Liver (tissue), 9 donors: Measurements from ENCODE around the gene RAB31. TPM values are rescaled to one million over a fixed set of nuclear protein-coding genes. Genes with fewer than 3 reads are reported as not detected.

Experiments used
- DNase-seq: peaks from one replicate; pipeline ENCODE4 v3.0.0-alpha.2; 2017; ENCODE audit warnings: low spot score
- H3K27ac ChIP-seq, 2 donors: one replicate each; pipeline ENCODE4 v1.7.0; 2013; ENCODE audit warnings: inconsistent platforms in 2 of 2, low read length in 2 of 2, control low read depth in 1 of 2, low read depth in 1 of 2, mild to moderate bottlenecking in 1 of 2
- H3K27me3 ChIP-seq, 4 donors: one replicate each; pipeline versions ENCODE4 v1.6.1 to v1.7.0; 2013; ENCODE audit warnings: low read length in 3 of 4, inconsistent platforms in 1 of 4, mild to moderate bottlenecking in 1 of 4, moderate library complexity in 1 of 4; ENCODE audit not compliant: control insufficient read depth in 4 of 4, insufficient read depth in 4 of 4
- H3K36me3 ChIP-seq, 4 donors: one replicate each; pipeline versions ENCODE4 v1.6.1 to v1.7.0; 2013; ENCODE audit warnings: low read length in 3 of 4, mild to moderate bottlenecking in 3 of 4, low read depth in 1 of 4, moderate library complexity in 1 of 4; ENCODE audit not compliant: control insufficient read depth in 4 of 4, insufficient read depth in 3 of 4
- H3K4me1 ChIP-seq, 4 donors: one replicate each; pipeline versions ENCODE4 v1.6.1 to v1.7.0; 2013; ENCODE audit warnings: low read length in 3 of 4, mild to moderate bottlenecking in 3 of 4, moderate library complexity in 1 of 4; ENCODE audit not compliant: control insufficient read depth in 4 of 4, insufficient read depth in 4 of 4
- H3K4me3 ChIP-seq, 3 donors: one replicate each; pipeline versions ENCODE4 v1.6.1 to v1.7.0; 2013; ENCODE audit warnings: low read length in 3 of 3, control low read depth in 1 of 3, low read depth in 1 of 3, mild to moderate bottlenecking in 1 of 3
- H3K9ac ChIP-seq, 2 donors: one replicate each; pipeline ENCODE4 v1.7.0; 2013; ENCODE audit warnings: low read length in 2 of 2, mild to moderate bottlenecking in 2 of 2, moderate library complexity in 2 of 2, control low read depth in 1 of 2, low read depth in 1 of 2
- H3K9me3 ChIP-seq, 4 donors: one replicate each; pipeline versions ENCODE4 v1.6.1 to v1.7.0; 2013; ENCODE audit warnings: low read length in 3 of 4; ENCODE audit not compliant: control insufficient read depth in 4 of 4
- EGR1 ChIP-seq, 2 donors: IDR thresholded peaks; 2 replicates each; pipeline ENCODE4 v1.6.1; 2016 to 2018; ENCODE audit warnings: antibody characterized with exemption in 2 of 2, low read depth in 2 of 2
- FOXA1 ChIP-seq: IDR thresholded peaks from 2 replicates; pipeline ENCODE4 v1.6.1; 2016; ENCODE audit warnings: antibody characterized with exemption
- FOXA2 ChIP-seq: IDR thresholded peaks from 2 replicates; pipeline ENCODE4 v1.6.1; 2016; ENCODE audit warnings: antibody characterized with exemption
- GABPA ChIP-seq, 2 donors: IDR thresholded peaks in 1 of 2; conservative IDR thresholded peaks in 1 of 2; 2 replicates each; pipeline ENCODE4 v1.6.1; 2016; ENCODE audit warnings: antibody characterized with exemption in 2 of 2, mild to moderate bottlenecking in 1 of 2, moderate library complexity in 1 of 2
- HNF4A ChIP-seq, 2 donors: conservative IDR thresholded peaks; 2 replicates each; pipeline ENCODE4 v1.6.1; 2016; ENCODE audit warnings: antibody characterized with exemption in 2 of 2, mild to moderate bottlenecking in 2 of 2
- HNF4G ChIP-seq: IDR thresholded peaks from 2 replicates; pipeline ENCODE4 v1.6.1; 2016; ENCODE audit warnings: antibody characterized with exemption
- JUND ChIP-seq, 2 donors: IDR thresholded peaks; 2 replicates each; pipeline ENCODE4 v1.6.1; 2016; ENCODE audit warnings: antibody characterized with exemption in 2 of 2
- NR2F2 ChIP-seq: IDR thresholded peaks from 2 replicates; pipeline ENCODE4 v1.6.1; 2016; ENCODE audit warnings: antibody characterized with exemption
- RAD21 ChIP-seq, 2 donors: IDR thresholded peaks; 2 replicates each; pipeline ENCODE4 v1.6.1; 2016; ENCODE audit warnings: antibody characterized with exemption in 2 of 2, mild to moderate bottlenecking in 2 of 2
- RXRA ChIP-seq, 2 donors: IDR thresholded peaks; 2 replicates each; pipeline ENCODE4 v1.6.1; 2017 to 2018; ENCODE audit warnings: antibody characterized with exemption in 2 of 2, mild to moderate bottlenecking in 1 of 2
- SP1 ChIP-seq: IDR thresholded peaks from 2 replicates; pipeline ENCODE4 v1.6.1; 2018; ENCODE audit warnings: antibody characterized with exemption, mild to moderate bottlenecking
- TAF1 ChIP-seq: conservative IDR thresholded peaks from 2 replicates; pipeline ENCODE4 v1.6.1; 2016; ENCODE audit warnings: antibody characterized with exemption, mild to moderate bottlenecking
- YY1 ChIP-seq: IDR thresholded peaks from 2 replicates; pipeline ENCODE4 v1.6.1; 2016; ENCODE audit warnings: antibody characterized with exemption, mild to moderate bottlenecking
- WGBS: extraction: QIAGEN DNeasy Blood & Tissue Kit; methylation state at CpG from one replicate; pipeline ENCODE4 v1.1.7; 2013; 5-methylcytosine and 5-hydroxymethylcytosine counted together
- polyA plus RNA-seq, 2 donors: library from polyadenylated mRNA; stranded (reverse) in 1 of 2; unstranded in 1 of 2; fragments of 200-250 nt in 1 of 2; fragments of >200 nt in 1 of 2; fragmentation: Nextera tagmentation in 1 of 2; extraction: Ambion mirVana in 1 of 2; gene quantifications; one replicate each; pipeline versions ENCODE4 v1.2.1 to v1.2.3, GENCODE V29; 2013 to 2015
- total RNA-seq, 2 donors: library from RNA; depleted of rRNA; stranded (reverse); fragments of >200 nt; gene quantifications; one replicate each; pipeline ENCODE4 v1.2.3, GENCODE V29; 2014
- TF ChIP-seq, protein P1 (sequence below): IDR thresholded peaks from 2 replicates; pipeline ENCODE4 v1.6.1; 2016; ENCODE audit warnings: antibody characterized with exemption, mild to moderate bottlenecking
- TF ChIP-seq, protein P2 (sequence below): IDR thresholded peaks from 2 replicates; pipeline ENCODE4 v1.6.1; 2016; ENCODE audit warnings: antibody characterized with exemption
- TF ChIP-seq, protein P3 (sequence below): IDR thresholded peaks from 2 replicates; pipeline ENCODE4 v1.6.1; 2016; ENCODE audit warnings: antibody characterized with exemption
- TF ChIP-seq, protein P4 (sequence below): fragments of 150-350 bp; IDR thresholded peaks from 2 replicates; pipeline ENCODE4 v1.5.1; 2017; ENCODE audit warnings: improper control_type of control experiment, low read depth, low read length; ENCODE audit not compliant: missing input control
- TF ChIP-seq, protein P5 (sequence below): IDR thresholded peaks from 2 replicates; pipeline ENCODE4 v1.6.1; 2016; ENCODE audit warnings: antibody characterized with exemption
- donor health status: healthy.
- donor health status: healthy.
- donor health status: healthy.
- donor health status: healthy.
- donor health status: healthy.

RAB31 gene
- total and polyA plus RNA-seq, 4 donors = 3.6 to 12.8 (median 9.7) TPM

DNA sequence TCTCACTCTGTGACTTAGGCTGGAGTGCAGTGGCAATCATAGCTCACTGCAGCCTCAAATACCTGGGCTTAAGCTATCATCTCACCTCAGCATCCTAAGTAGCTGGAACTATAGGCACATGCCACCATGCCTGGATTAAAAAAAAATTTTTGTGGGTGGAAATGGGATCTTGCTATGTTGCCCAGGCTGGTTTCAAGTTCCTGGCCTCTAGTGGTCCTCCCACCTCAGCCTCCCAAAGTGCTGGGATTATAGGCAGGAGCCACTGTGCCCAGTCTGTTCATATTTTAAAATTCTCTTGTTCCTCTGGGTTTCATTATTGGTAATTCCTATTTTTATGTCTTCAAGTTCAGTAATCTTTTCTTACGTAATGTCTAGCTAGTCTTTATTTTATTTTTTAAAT is 25.5 kb upstream of the RAB31 start:
- no peaks in the 10 kb centered on the region for H3K9me3 ChIP-seq
- no peaks in the 10 kb centered on the region for H3K36me3 ChIP-seq
- DNase-seq = no peak
- no peak overlapping the region for H3K27ac ChIP-seq
- H3K27me3 ChIP-seq = no peaks in the 10 kb centered on the region
- TF ChIP-seq YY1 (no peak), NR2F2 (no peak), GABPA (IDR thresholded peaks at IDR 0.05 in 1 of 2, conservative IDR thresholded peaks at IDR 0.05 in 1 of 2) (no peak), FOXA1 (no peak), EGR1 (IDR thresholded peaks at IDR 0.05; ENCODE audit: low read depth in 2 of 2) (no peak), FOXA2 (no peak), HNF4A (conservative IDR thresholded peaks at IDR 0.05) (no peak), RXRA (IDR thresholded peaks at IDR 0.05) (no peak), HNF4G (no peak), TAF1 (no peak), SP1 (no peak), RAD21 (IDR thresholded peaks at IDR 0.05) (no peak), JUND (IDR thresholded peaks at IDR 0.05) (no peak)
- TF ChIP-seq, protein P1, sequence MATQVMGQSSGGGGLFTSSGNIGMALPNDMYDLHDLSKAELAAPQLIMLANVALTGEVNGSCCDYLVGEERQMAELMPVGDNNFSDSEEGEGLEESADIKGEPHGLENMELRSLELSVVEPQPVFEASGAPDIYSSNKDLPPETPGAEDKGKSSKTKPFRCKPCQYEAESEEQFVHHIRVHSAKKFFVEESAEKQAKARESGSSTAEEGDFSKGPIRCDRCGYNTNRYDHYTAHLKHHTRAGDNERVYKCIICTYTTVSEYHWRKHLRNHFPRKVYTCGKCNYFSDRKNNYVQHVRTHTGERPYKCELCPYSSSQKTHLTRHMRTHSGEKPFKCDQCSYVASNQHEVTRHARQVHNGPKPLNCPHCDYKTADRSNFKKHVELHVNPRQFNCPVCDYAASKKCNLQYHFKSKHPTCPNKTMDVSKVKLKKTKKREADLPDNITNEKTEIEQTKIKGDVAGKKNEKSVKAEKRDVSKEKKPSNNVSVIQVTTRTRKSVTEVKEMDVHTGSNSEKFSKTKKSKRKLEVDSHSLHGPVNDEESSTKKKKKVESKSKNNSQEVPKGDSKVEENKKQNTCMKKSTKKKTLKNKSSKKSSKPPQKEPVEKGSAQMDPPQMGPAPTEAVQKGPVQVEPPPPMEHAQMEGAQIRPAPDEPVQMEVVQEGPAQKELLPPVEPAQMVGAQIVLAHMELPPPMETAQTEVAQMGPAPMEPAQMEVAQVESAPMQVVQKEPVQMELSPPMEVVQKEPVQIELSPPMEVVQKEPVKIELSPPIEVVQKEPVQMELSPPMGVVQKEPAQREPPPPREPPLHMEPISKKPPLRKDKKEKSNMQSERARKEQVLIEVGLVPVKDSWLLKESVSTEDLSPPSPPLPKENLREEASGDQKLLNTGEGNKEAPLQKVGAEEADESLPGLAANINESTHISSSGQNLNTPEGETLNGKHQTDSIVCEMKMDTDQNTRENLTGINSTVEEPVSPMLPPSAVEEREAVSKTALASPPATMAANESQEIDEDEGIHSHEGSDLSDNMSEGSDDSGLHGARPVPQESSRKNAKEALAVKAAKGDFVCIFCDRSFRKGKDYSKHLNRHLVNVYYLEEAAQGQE = no peak
- TF ChIP-seq, protein P2, sequence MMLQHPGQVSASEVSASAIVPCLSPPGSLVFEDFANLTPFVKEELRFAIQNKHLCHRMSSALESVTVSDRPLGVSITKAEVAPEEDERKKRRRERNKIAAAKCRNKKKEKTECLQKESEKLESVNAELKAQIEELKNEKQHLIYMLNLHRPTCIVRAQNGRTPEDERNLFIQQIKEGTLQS = no peak
- TF ChIP-seq, protein P3, sequence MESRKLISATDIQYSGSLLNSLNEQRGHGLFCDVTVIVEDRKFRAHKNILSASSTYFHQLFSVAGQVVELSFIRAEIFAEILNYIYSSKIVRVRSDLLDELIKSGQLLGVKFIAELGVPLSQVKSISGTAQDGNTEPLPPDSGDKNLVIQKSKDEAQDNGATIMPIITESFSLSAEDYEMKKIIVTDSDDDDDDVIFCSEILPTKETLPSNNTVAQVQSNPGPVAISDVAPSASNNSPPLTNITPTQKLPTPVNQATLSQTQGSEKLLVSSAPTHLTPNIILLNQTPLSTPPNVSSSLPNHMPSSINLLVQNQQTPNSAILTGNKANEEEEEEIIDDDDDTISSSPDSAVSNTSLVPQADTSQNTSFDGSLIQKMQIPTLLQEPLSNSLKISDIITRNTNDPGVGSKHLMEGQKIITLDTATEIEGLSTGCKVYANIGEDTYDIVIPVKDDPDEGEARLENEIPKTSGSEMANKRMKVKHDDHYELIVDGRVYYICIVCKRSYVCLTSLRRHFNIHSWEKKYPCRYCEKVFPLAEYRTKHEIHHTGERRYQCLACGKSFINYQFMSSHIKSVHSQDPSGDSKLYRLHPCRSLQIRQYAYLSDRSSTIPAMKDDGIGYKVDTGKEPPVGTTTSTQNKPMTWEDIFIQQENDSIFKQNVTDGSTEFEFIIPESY = no peak
- TF ChIP-seq, protein P4, sequence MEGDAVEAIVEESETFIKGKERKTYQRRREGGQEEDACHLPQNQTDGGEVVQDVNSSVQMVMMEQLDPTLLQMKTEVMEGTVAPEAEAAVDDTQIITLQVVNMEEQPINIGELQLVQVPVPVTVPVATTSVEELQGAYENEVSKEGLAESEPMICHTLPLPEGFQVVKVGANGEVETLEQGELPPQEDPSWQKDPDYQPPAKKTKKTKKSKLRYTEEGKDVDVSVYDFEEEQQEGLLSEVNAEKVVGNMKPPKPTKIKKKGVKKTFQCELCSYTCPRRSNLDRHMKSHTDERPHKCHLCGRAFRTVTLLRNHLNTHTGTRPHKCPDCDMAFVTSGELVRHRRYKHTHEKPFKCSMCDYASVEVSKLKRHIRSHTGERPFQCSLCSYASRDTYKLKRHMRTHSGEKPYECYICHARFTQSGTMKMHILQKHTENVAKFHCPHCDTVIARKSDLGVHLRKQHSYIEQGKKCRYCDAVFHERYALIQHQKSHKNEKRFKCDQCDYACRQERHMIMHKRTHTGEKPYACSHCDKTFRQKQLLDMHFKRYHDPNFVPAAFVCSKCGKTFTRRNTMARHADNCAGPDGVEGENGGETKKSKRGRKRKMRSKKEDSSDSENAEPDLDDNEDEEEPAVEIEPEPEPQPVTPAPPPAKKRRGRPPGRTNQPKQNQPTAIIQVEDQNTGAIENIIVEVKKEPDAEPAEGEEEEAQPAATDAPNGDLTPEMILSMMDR = no peak
- TF ChIP-seq, protein P5, sequence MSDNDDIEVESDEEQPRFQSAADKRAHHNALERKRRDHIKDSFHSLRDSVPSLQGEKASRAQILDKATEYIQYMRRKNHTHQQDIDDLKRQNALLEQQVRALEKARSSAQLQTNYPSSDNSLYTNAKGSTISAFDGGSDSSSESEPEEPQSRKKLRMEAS = no peak
- no peaks in the 10 kb centered on the region for H3K4me1 ChIP-seq
- no peak overlapping the region for H3K9ac ChIP-seq
- H3K4me3 ChIP-seq = no peak overlapping the region
- 97% methylated on average over 1 of the region's 1 CpG for WGBS
